GM12891 (cell line): ENCODE data around the gene AMIGO3.

Source experiments
- PAX5 ChIP-seq: IDR thresholded peaks from 2 replicates; pipeline ENCODE4 v1.6.1; 2011; ENCODE audit warnings: low read length, moderate library complexity, mild to moderate bottlenecking; ENCODE audit not compliant: insufficient read depth, severe bottlenecking
- POLR2A ChIP-seq: IDR thresholded peaks from 2 replicates; pipeline ENCODE4 v1.6.1; 2011; ENCODE audit warnings: low read depth, low read length, control low read depth
- POLR2AphosphoS5 ChIP-seq: IDR thresholded peaks from 2 replicates; pipeline ENCODE4 v1.6.1; 2011; ENCODE audit warnings: low read depth, low read length, control low read depth

DNA sequence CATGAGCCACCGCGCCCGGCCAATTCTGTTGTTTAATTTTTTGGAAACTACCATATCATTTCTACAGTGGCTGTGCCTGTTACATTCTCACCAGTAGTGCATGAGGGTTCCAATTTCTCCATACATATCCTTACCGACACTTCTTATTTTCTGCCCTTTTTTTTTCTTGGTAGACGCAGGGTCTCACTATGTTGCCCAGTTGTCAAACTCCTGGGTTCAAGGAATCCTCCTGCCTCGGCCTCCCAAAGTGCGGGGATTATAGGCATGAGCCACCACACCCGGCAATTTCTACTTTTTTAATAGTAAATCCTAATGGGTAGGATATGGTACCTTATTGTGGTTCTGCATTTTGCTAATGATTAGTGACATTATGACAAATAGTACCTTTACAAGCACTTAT, 9.6 kb downstream of the AMIGO3 start:
- TF ChIP-seq POLR2AphosphoS5 (no peak), POLR2A (no peak), PAX5 (no peak)
